Esophagus squamous epithelium (tissue), 4 donors: ENCODE results near the gene OR51Q1.

Experiments
- POLR2A ChIP-seq, 4 donors: fragments of 450-650 bp; IDR thresholded peaks; one replicate each; pipeline ENCODE4 v1.6.1; 2017; ENCODE audit warnings: antibody characterized with exemption in 4 of 4, mild to moderate bottlenecking in 4 of 4, moderate library complexity in 3 of 4
- TF ChIP-seq, protein P1 (sequence below), 6 experiments: fragments of 450-650 bp in 4 of 6; fragments of 200-600 bp in 2 of 6; sonication (generic) in 2 of 6; IDR thresholded peaks; one replicate each; pipeline ENCODE4 v1.5.1; 2016 to 2019; ENCODE audit warnings: antibody characterized with exemption in 6 of 6, mild to moderate bottlenecking in 4 of 6, moderate library complexity in 4 of 6

DNA sequence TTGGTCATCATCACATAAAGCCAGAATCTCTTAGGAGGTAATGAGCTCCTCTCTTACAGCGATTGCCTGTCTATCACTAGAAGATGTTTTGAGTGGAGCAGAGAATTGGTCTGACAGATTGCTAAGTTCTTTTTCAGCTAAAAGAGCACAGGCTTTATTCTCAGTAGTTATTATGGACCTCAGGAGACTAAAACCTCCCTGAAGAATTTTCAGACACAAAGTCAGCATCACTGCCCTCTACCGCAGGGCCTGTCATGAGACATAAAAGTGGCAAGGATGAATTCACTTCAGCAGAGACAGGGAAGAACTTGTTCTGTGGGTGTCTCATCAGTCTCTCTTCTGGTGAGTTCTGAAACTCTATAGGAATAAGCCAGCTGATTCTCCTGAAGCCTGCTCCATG, 27.1 kb downstream of the OR51Q1 start, which contains the start of gene OR51I2:
- TF ChIP-seq, protein P1, sequence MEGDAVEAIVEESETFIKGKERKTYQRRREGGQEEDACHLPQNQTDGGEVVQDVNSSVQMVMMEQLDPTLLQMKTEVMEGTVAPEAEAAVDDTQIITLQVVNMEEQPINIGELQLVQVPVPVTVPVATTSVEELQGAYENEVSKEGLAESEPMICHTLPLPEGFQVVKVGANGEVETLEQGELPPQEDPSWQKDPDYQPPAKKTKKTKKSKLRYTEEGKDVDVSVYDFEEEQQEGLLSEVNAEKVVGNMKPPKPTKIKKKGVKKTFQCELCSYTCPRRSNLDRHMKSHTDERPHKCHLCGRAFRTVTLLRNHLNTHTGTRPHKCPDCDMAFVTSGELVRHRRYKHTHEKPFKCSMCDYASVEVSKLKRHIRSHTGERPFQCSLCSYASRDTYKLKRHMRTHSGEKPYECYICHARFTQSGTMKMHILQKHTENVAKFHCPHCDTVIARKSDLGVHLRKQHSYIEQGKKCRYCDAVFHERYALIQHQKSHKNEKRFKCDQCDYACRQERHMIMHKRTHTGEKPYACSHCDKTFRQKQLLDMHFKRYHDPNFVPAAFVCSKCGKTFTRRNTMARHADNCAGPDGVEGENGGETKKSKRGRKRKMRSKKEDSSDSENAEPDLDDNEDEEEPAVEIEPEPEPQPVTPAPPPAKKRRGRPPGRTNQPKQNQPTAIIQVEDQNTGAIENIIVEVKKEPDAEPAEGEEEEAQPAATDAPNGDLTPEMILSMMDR (IDR thresholded peaks at IDR 0.05), result no peak
- no peak for TF ChIP-seq POLR2A (IDR thresholded peaks at IDR 0.05)
